IPS DF 4.7 (cell line): ENCODE results near the gene MMADHC.

ENCODE experiments used
- DNase-seq: peaks from one replicate; pipeline ENCODE4 v3.0.0-alpha.2; 2013; ENCODE audit warnings: low spot score; ENCODE audit errors: extremely low read depth

MMADHC gene

DNA sequence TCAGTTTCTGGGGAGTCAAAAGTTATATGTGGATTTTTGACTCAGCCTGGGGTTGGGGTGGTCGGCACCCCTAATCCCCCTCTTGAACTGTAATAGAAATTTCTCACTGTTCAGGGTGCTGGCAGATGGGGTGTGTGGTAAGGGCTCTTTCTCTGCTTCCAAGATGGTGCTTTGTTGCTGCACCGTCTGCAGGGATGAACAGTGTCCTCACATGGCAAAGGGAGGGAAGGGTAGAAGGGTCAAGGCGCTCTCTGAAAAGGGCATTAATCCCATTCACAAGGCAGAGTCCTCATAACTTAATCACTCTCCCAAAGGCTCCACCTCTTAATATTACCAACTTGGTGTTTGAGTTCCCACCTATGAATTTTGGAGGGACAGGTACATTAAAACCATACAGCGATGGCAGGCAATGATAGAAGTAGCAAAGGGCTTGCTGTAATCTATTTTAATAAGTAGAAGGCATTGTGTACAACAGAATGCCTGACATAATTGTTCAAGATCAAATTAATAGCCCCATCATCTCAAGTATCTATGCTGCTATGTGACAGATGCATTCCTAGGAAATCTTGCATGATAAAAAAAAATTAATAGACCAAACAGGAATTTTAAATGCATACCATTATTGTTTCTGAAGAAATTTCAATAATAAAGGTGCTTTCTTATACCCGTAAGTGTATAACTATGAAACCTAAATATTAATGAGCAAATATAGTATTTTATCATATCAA lies 28.1 kb downstream of the MMADHC start:
- DNase-seq: no peak

DNA sequence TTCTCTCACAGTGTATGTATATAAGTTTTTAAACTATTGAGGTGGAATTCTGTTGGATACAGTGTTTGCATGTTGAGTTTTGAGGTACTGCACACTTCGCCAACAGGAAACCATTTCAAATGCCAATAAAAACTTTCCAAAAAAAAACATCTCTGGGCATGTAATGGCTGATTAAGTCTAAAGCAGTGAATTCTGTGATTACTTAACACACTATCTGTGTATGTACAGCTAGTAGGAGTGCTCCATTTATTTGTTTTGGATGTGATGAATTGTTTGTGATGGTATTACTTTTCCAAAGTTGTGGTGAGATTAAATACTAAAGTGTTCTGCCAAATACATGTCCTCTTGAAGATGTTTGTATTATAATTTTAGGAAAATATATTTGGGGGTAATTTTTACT lies 31.1 kb downstream of the MMADHC start:
- DNase-seq: no peak

DNA sequence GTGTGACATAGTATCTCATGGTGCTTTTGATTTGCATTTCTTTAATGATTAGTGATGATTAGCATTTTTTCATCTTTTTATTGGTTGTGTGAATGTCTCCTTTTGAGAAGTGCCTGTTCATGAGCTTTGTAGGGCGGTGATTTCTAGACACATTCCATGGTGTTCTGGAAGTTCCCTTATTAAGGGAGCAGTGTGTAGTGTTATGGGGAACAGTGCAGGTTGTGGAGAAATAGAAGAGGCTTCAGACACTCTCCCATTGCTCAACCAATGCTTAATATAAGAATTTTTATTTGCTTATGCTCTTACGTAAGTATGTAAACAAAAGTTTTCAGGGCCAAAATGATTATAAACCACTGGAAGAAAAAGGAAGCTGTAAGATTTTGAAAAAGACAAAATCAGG lies 34.7 kb downstream of the MMADHC start:
- no peak for DNase-seq

DNA sequence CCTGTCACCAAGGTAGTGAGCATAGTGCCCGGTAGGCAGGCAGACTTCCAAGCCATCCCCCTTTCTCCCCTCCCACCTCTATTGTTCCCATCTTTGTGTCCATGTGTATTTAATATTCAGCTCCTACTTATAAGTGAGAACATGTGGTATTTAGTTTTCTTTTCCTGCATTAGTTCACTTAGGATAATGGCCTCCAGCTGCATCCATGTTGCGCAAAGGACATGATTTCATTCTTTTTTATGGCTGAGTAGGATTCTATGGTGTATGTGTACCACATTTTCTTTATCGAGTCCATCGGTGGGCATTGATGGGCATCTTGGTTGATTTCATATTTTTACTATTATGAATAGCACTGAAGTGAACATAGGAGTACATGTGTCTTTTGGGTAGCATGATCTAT lies 35.3 kb downstream of the MMADHC start:
- no peak for DNase-seq

DNA sequence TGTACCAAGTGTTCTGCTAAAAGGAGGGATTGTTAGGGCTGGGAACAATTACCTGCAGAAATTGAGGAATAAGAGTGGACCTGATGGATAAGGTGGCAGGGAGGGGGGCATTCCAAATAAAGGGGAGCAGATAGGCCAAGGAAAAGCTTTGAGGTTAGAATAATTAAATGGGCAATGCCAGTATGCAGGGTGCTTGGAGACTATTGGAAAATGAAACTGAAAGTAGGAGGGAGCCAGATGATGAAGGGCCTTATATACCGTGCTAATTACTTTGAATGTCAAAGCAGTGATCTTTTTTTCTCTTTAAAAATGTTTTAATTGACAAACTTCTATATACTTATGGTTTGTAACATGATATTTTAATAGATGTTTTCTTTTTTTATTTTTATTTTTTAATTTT lies 42.9 kb downstream of the MMADHC start:
- DNase-seq: no peak

DNA sequence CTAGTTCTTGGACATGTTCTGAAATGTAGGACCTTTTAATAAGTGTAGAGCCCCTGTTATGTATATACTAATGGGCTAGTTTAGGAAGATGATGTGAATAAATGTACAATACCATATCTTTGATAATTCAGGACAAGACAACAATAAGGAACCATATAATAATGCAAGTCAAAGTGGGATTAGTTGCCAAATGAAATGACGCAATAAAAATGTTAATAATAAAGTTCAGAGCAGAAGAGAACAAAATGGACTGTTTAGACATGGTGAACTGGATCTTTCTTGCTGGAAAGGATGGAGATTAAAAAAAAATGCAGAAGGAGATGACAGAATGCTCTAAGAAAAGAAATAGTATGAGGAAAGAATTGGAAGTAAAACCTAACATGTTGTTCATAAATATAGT lies 43.7 kb downstream of the MMADHC start:
- no peak for DNase-seq

DNA sequence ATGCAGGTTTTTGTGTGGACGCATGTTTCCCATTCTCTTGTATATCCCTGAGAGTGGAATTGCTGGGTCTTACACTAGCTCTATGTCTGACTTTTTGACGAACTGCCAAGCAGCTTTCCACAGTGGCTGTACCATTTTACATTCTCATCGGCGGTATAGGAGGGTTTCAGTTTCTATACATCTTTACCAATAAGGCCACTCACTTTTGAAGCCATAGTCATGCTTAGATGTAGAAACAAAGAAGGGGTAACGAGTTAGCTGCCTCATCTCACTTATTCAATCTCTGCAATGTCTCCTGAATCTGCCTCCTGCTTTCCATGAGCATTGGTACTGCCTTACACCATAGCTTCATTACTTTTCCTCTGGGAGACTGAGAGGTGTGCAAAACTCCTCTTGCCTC lies 47.4 kb downstream of the MMADHC start:
- no peak for DNase-seq

DNA sequence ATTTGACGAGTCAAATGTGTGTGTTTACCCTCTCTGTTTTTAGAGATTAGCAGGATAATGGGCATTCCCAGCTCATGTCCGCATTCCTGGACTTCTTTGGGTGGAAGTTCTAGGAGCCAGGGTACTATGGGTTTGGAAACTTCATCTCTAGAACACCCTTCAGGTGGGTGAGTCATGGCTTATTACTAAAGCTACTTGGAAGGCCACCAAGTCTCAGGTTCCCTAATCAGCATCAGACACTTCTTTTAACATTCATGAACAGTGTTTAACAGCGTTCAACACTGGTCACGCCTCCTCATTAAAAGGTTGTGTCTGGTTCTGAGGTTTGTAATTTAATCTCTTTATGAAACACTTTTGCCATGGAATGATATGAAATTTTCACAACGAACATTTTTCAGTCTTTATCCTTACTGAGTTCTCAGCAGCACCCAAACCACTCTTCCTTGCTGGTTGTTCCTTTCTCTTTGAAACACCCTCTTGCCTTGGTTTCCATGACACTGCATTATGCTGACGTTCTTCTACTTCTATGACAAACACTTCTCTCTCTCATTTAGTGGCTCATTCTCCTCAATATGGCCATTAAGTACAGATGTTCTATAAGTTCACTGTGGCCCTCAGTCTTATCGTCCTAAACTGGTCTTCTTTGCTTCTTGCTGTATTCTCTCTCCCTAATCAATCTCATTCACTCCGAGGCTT lies 49.3 kb downstream of the MMADHC start:
- no peak for DNase-seq

DNA sequence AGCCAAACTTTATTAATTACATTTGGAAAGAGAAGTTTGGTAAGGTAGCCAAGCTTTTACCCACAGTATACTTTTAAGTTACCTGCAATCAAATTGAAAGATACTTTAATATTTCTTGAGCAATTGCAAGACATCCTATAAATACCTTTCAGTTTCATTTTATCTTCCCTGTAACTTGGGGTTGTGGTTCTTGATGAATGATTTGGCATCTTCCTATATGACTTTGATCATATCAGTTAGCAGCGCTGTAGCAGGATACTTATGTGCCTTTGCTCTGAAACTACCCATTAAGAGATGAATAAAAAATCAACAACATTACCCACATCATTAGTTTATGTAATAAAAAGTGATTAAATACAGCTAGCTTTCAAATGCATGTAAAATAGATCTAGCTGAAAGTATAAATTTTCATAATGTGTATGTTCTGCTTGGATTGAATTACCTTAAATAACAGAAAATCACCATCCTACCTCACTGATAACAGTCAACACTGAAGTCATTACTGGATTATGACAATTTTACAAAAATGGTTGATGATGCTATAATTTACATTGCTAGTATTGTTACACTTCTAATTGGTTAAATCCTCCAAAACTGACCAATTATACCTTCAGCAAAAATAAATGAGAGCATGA lies 50.4 kb downstream of the MMADHC start:
- no peak for DNase-seq

DNA sequence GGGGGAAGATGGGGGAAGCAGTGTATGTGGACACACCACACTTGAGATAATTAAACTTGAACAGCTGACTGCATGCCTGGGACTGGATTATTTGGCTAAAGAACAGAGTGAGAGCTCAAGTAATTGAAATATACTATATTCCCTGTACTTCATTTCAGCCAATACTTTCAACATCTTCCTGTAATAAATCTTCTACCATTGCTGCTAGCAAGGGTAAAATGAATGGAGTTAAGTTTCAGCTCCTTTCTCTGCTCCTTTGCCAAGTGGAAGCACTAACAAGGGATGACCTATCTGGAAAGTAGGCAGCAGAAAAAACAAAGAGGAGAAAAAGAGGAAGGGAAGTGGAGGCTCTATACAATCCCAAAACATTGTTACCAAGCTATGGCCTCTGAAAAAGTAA lies 50.9 kb downstream of the MMADHC start:
- no peak for DNase-seq

DNA sequence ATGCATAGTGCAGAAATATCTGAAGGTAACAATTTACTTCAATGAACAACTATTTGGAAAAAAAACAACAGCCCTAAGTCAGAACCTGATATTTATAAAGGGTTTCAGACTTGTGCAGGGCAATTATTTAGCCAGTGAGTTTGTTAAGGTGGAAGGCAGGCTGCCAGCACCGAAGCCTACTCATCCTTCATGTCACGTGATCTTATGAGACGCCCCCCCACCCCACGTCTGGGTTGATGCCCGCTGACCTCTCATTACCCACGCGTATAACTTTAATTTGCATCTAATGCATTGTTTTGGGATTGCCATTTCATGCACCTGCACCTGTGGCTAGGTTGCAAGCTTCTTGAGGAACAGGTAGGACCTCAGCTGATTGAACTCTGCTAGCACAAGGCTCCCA lies 52.9 kb downstream of the MMADHC start:
- DNase-seq: no peak

DNA sequence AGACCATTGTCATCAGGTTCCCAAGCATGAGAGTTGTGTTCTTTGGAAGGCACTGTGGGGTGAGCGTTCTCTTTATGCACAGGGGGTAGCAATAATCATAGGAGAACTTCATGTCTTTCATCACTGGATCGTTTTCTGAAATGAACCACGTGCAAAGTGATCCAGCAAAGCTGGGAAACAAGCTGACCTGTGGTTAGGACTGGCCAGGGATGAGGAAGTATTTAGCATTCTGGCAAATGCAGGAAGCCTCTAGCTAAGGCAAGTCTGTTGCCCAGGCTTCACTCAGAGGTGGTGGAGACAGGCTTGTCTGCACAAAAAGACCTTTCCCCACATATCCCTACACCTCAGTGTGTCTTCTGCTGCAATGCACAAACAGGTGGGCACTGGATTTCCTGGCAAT lies 58.6 kb downstream of the MMADHC start:
- DNase-seq: no peak

DNA sequence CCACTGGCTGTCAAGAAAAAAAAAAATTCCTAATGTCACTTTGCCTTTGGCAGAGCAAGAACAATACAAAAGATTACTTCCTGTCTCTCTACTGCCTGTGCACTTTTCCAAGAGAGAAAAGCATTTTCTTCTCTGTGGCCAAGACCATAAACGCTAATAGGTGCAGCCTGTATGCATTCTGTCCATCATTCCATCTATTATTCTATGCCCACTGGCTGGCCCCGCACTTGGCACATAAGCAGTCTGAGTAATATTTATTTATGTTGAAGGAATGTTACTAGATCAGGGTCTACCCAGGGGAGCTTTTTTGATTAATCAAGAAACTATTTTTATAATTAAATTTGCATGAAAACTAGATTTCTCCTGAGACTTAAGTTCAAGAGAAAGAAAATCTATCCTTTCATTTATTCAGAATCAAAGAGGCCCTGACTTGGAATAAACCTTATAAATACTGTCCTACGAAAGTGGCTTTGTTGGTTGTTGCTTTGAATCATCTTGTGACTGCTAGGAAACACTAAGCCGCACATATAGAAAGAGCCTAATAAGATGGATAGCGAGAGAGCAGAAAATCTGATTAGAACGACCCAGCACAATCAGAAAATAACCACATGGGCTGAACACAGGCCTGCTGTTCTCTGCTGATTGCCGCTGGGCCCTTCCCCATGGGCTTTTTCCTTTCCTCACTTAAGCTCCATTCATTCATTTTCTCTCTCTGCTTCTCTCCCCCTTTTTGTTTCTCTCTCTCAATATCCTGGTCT lies 59.4 kb downstream of the MMADHC start:
- no peak for DNase-seq

DNA sequence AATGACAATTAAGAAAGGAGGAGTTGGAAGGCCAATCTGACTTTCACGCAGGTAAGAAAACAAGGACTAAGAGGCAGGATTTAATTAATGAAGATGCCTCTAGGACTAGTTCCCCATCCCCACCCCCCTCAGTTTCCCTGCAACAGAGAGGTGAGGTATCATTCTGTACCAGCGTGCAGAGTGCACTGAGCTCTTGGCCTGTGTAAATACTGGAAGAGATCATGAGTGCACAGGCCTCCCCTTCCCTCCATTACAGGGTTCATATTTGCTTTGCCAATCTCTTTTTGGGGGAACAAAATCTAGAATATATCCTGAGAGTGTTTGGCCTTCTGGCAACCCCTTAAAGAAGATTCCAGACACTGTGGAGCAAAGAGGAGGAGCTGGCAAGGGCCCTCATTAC lies 60.9 kb downstream of the MMADHC start:
- no peak for DNase-seq

DNA sequence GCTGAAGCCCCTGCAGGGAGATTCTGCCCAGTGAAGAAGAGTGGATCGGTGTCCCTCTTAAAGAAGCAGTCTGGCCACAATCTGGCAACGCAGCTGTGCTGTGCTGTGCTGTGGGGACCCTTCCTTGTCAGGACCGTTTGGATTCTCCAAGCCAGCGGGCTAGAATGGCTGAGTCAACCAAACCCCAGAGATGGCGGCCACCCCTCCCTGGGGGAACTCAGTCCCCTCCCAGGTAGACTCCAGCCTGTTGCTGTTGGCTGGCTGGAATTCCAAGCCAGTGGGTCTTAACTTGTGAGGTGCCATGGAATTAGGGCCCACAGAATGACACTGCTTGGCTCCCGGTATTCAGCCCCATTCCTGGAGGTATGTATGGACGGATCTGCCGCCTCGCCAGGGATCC lies 62.3 kb downstream of the MMADHC start:
- DNase-seq: no peak
